ENCODE data around the gene NCF4.

DNA sequence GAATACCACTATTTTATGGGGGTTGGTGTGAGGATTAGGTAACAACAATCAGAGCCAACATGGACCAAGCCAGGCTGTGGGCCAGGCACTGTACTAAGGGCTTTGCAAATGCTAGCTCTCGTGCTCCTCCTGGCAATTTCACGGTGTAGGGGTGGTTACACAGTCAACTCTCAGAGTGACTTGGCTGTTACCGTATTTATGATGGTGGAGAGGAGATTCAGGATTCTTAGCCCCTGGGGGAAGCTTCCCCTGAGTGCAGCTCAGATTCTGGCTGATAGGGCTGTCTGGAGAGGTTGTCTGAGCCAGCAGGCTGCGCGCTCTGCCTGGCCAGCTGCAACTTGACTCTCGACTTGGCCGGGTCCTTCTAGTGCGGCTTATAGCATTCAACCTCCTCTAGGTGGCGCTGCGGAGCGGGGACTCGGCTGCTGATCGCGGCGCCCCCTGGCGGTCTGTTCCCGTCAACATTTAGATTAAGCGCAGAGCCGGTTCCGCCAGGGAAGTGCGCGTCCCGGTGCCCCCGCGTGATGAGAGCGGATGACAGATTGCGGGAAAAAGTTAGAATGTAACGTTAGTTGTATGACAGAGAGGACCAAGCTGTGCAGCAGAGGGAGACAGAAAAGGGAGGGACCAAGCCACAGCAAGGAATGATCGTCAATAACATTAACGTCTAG lies 4.5 kb upstream of the NCF4 start:
- TF ChIP-seq, protein P1, sequence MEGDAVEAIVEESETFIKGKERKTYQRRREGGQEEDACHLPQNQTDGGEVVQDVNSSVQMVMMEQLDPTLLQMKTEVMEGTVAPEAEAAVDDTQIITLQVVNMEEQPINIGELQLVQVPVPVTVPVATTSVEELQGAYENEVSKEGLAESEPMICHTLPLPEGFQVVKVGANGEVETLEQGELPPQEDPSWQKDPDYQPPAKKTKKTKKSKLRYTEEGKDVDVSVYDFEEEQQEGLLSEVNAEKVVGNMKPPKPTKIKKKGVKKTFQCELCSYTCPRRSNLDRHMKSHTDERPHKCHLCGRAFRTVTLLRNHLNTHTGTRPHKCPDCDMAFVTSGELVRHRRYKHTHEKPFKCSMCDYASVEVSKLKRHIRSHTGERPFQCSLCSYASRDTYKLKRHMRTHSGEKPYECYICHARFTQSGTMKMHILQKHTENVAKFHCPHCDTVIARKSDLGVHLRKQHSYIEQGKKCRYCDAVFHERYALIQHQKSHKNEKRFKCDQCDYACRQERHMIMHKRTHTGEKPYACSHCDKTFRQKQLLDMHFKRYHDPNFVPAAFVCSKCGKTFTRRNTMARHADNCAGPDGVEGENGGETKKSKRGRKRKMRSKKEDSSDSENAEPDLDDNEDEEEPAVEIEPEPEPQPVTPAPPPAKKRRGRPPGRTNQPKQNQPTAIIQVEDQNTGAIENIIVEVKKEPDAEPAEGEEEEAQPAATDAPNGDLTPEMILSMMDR (IDR thresholded peaks at IDR 0.05) = peak; percentile 100
- no peak for TF ChIP-seq POLR2A (IDR thresholded peaks at IDR 0.05)
